HG03139 (cell line): ENCODE measurements around the gene KCNAB1.
A peak's percentile ranks its signal among the peaks of the same experiment; 100 is the strongest.
"Not testable (repeated sequence)": the region's sequence is repeated elsewhere in the genome, so short reads cannot be mapped to it uniquely, and the experiment has no call there.

Experiments
- ATAC-seq: cut with Tn5 transposase; IDR thresholded peaks from one replicate; pipeline ENCODE4 v1.9.1; 2021; ENCODE audit not compliant: unreplicated experiment

The KCNAB1 gene

DNA sequence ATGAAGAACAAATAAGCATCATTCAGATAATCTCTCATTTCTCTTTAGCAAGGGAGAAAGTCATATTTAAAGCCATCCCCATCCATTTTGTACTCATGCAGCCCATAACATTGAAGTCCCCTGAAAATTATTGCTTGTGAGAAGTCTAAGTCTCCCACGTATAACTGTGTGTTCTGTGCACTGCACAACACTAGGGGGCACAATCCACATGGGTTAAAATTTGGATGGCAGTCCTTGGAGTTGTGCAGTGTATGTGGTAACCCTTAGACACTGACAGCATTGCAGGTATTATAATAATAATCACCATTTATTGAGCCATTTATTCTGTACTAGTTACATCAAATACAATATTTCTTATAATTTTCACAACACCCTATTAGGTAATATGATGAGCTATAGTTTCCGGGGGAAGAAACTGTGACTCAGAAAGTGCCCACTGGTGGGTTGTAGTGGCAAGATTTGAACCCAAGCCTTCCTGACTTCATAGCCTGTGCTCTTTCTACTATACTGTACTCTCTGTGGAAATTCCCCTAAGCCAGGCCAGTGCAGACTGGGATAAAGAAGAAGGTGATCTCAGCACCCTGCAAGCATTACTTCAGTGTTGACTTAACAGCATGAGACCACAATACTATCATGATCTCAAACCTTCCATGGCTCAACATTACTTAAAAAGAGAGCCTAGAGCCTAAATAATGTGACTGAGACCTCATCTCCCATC, 15.7 kb downstream of the KCNAB1 start:
- ATAC-seq, result no peak

DNA sequence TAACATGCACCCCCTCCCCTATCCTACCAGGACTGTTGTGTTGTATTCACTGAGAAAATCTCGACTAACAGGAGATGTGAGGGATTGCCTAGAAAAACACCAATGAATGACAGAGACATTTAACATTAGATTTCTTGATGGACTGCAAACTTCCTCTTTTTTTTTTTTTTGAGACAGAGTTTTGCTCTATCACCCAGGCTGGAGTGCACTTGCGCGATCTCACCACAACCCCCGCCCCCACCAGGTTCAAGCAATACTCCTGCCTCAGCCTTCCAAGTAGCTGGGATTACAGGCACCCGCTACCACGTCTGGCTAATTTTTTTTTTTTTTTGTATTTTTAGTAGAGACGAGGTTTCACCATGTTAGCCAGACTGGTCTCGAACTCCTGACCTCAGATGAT, 17.0 kb downstream of the KCNAB1 start:
- not testable (repeated sequence) for ATAC-seq

DNA sequence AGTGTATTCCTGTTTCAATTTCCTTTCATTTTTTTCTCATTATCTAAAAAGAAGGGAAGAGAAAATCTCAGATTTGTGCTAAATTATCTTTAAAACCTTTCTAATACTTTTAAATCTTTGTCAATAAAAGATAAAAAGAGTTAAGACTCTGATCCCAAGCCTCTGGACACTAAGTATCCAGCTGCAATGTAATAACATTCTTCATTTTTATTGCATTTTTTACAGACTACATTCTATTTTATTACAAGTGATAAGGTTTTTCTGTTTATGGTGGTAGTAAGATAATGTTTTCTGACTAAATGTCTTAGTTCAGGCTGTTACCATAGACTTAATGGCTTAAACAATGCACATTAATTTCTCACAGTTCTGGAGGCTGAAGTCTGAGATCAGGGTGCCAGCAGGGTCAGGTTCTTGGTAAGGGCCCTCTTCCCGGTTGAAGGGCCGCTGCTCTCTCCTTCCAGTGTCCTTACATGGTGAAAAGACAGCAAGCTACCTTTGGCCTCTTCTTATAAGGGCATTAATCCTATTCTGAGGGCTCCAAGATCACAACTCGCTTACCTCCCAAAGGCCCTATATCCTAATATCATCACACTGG, 19.7 kb downstream of the KCNAB1 start:
- ATAC-seq, result no peak

DNA sequence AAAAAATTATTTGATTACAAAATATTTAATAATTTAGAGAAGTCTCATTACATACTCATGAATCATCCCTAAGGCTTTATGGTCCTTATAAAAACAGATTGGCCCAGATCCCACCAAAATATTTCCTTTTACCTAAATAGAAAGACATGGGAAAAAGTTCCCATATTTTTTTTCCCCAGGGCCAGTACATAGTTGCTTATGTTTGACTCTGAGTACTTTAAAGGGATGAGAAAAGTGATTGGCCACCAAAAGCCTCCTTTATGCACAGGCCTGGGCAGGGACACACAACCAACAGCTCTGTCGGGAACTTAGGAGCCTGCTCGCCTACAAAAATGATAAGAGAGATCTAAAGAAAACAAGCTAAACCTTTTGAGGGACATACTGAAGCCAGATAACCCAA, 22.3 kb downstream of the KCNAB1 start:
- ATAC-seq, result no peak

DNA sequence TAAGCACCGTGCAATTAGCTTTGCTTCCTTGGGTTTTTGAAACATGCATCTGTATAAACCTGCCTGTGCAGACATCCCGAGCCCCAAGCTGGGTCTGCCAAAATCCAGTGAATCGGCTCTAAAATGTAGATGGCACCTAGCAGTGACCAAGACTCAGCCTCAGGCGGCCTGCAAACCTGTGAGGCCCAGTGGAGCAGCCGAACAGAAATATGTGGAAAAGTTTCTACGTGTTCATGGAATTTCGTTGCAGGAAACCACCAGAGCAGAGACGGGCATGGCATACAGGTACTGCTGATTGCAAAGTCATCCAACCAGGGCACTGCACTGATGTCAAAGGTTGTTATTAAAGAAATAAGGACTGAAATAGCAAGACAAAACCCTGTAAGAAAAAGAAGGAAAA, 22.8 kb downstream of the KCNAB1 start:
- ATAC-seq, result no peak

DNA sequence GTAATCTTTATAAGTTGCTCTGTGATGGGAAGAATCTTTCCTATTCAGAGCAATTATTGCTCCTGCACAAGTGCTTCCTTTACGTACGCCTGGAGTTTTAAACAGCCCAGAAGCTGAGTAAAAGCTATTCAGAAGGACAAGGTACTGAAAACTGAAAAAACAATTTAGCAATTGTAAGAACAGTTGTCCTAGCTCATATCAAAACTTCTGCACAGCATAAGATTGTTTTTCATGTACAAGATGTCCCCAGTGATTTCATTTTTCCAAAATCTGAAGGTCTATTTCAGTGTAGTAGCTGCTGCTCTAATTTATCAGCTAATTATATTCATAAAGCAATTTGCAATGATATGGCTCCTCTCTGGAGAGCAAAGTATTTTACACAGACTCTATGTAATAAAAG, 23.7 kb downstream of the KCNAB1 start:
- no peak for ATAC-seq

DNA sequence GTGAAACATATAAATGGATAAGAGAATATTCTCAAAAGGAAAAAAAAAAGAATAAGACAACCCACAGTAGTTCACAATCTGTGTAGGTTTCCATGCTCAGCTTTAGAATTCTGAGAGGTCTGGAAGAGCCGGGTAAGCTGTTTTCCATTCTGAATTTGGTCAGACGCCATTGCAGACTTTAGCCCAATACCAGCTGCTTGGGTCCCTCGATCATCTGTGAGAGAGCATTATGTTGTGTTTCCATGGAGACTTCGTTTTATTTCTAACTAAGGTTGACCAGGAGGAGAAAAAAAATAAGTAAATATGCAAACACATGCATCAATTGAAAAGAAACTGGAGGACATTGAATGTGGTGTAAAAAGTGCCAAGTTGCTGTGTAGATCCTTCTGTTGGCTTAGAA, 25.5 kb downstream of the KCNAB1 start:
- no peak for ATAC-seq

DNA sequence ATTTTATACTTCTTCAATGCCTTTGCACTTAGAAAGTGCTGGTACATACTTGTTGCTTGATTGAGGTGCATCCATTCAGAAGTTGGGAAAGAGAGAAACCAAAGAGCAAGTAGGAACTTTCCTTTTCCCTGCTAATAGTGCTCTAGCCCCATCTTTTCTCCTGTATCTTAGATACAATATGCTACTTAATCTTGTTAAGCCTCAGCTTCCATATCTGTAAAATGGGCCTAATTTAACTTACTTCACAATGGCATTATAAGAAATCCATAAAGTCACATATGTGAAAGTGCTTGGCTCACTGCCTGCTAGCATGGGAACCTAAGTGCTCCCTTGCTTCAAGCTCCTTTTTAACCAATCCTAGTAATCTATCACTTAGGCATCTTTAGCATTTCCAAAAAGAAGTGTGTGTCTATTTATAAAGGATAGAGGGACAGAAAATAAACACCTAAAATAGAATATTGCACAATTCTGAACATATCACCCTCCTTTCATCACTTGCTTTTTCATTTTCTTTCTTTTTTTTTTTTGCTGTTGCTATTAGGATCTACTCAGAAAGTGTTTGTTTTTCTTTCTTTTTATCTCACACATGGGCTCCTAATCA, 28.1 kb downstream of the KCNAB1 start:
- no peak for ATAC-seq

DNA sequence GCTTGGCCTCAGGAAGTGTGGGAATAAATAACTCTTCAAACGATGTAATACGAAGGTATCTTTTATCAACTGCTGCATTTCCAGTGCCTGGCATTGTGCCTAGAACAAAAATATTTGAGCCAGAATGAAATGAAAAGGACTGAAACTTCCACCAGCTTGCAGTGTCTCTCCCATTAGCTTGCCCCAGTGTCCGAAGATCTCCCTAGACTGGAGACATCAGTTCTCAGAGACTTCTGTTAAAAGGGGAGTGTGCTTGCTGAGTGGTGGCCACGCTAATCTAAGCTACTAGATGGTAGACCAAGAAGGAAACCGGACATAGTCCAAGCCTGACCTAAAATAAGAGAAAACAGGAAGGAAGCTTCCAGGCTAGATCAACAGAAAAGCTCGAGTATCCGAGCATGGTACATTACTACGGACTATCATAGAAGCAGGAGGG, 28.6 kb downstream of the KCNAB1 start:
- ATAC-seq, result no peak

DNA sequence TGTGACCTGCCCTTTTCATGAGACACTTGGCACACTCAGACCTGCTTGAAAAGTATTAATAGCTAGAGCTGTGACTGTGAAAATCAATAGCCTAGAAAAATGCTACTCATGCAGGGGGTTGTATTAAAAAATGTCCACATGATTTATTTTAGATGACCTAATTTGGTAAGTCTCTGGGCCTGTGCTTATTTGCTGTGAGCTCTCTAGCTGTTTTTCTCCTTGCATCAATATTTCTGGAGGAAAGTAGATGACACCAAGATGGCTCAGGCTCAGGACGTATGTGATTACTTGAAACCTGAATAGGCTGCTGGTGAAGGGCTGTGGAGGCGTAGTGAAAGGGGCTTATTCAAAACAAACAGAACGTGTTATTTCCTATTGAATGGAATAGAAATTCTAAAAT, 29.5 kb downstream of the KCNAB1 start:
- no peak for ATAC-seq

DNA sequence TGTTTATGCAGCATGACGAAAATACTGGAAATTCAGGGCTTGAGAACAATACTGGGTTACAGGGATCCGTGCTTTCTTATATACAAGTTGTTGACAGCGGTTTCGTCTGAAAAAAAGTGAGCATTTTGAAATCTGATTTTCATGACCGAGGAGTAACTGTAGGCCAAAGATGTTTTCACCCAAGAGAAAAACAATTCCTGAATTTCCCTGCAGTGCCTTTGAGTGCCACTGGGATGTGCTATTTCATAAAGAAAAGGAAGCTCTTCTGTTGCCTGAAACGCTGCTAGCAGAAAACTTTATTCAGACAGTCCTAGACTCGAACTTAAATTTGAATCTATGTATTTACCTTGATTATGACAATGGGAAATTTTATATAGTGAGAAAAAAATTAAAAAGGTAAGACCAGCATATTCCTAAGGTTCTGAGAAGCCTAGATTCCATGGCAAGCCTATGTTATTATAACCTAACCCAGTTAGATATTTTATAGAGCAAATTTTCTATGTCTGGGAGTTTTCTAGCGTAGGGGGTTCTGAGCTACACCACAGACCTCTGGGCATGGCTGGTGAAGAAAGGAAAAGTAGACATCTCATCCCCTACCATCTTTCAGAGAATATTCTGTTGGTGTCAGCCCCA, 30.2 kb downstream of the KCNAB1 start:
- peak; percentile 47 for ATAC-seq

DNA sequence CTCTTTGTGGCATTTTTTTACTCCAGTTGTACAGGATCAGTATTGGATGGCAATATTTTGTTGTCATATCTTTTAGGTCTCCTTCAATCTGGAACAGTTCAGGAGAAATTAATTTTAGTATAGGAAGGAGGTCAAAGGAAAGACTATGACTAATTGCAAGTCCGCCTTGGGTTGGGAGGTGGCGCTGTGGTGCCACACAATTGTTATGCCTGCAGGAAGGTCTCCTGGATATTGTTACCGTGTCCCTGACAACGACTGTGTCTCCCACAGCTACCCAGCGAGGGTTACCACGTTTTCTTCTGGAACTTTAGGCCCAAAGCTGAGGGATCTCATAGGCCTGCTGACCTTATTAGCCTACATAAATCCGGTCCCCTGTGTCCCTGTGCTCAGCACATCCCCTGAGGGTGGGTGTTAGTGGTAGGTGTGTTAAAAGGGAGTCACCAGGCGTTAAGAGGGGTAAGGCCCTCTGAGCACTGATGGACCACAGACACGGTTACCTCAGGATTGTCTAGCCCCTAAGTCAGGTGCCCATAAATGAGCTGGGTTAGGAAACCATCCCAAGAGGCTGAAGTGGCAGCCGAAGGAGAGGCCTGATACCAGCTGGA, 31.5 kb downstream of the KCNAB1 start:
- no peak for ATAC-seq

DNA sequence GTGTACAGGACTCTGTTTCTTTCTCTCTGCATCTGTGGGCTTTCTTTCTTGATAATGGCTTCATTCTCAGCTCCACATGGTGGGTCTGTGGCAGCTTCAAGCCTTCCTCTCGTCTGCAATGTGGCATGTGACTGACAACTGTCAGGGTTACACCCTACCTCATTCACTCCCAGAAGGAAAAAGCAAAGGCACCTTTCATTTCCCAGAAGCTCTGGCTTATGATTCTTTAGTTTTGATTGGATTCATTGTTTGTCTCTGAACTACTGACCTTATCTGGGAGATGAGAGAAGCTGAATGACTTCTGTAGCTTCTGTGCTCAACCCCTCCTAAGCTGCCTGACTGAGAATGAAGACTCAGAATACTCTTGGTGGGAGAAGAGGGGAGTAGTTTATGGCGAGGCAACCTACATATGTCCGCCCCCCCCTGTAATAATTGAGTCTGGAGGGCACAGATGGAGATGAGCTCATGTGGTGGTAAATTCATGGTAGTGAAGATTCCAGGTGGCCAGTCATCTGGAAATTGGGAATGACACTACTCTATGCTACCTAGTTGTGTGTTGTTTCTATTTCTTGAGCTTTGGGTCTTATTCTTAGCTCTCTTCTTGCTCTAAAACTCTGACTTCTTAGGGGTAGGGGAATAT, 38.4 kb downstream of the KCNAB1 start:
- no peak for ATAC-seq

DNA sequence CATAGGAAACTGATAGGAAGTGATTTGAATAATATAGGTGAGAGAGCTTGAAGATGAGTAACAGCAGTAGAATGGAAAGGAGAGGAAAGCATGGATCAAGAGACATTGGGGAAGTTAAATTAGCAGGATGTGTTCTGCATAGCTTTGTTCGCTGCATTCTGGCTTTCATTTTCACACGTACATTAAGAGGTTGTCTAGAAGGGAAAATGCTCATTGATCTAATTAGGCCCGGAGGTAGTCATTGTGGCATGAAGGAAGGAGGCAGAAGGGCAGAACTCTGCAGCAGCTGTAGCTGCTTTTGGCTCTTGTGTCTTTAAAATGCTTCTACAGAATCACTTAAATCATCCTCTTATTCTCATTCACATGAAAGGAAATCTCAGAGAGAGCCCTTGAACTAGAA, 40.3 kb downstream of the KCNAB1 start:
- ATAC-seq, result no peak

DNA sequence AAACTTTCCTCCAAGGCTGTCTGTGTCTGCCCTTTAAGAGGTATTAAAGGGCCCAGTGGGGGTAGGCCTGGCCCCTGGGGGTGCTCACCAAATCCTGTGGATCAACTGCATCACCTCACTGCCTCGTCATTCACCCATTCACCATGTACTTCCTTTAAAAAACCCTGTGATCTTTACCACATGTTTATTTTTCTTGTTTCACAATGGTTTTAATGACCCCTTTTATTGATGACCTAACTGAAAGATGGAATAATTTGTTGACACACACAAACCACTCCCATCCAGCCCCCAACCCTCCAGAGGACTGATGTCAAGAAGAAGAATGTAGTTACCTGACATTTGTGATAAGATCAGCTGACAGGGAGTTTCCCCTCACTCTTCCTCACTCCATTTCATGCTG, 40.8 kb downstream of the KCNAB1 start:
- no peak for ATAC-seq

DNA sequence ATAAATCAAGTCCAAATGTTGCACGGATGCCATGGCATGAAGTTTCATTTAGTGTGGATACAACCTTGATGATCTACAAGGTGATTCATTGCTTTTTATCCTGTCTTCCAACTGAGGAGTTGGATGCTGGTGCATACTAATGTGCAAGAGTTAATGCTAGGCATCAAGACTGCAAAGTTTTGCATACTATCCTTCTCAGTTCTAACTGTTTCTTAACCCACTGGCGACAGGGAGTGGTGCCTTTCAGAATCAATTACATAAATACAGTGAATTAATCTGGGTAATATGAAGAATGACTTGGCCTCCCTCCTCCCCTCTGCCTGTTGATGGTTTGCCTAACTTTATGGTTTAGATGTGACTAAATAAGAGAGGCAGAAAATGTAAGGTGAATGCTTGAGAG, 43.5 kb downstream of the KCNAB1 start:
- no peak for ATAC-seq

DNA sequence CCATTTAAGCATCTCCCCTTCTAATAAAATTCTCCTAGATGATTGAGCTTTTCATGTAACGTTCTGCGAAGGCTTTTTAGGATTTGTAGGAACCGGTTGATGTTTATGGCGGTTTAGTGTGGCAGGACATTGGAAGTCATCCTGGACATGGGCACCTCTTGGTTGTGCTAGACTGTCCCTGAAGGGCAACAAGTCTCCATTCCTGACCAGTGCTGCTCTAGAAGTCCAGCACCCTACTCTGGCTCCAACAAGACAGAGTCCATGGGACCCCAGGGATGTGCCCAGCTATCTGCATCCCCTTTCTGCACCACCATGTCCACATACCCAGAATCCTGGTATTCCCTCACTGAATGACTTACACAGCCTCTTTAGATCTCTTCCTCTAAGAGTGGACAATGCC, 46.4 kb downstream of the KCNAB1 start:
- ATAC-seq, result no peak

DNA sequence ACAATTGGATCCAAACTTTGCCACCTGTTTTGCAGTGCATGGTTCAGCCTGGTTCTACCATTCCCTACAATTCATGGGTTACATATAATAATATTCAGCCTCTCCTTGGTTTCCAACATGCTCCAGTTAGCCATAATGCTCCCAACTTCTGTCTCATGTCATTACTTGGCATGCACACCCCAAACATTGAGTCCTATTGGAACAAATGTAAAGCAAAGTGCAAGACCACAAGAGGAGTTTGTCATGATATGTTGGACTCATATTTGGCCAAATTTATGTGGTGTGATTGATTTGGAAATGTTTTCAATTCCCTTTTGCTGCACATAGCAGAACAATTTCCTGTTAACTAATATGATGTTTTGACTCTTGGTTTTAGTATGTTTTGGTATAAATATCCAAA, 50.2 kb downstream of the KCNAB1 start:
- ATAC-seq, result no peak

DNA sequence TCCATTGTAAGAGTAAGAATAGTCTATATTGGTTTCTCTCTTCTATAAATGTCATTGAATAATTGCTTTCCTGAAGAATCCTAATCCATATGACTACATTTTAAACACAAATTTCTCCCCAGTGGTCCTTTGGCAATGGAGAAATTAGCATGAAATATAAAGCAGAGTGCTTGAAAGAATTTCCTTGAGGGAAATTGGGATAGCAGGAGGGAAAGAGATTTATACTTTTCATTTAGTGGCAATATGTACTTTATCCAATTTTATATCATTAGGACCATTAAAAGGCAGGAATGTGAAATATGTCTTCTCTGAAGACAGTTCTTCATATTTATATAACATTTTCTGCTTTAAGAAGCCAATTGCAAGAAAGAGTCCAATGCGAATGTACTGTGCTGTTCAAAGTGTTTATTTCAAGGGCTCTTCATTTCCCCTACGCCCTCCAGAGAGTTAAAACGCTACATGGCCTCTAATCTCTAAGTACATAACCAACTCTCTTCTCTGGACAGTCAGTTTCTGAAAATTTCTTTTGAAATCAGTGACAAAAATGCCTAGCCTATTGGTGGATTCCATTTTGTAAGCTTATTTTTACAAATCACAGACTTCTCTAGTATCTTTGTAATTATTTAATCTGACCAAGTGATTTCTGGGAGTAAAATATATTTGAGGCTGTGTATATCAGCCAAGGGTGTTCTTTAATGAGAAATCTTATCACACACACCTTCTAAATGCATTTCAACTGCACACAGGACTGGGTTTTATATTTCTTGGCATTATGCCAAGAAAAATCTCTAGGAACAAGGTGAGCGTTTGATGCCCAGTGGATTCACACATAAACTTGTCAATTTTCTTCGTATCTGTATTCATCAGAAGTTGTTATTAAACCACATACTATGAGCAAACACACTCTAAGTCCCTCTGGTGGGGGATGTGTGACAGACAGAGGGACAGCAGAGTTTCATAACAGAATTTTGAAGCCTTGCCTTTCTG, 51.2 kb downstream of the KCNAB1 start:
- no peak for ATAC-seq

DNA sequence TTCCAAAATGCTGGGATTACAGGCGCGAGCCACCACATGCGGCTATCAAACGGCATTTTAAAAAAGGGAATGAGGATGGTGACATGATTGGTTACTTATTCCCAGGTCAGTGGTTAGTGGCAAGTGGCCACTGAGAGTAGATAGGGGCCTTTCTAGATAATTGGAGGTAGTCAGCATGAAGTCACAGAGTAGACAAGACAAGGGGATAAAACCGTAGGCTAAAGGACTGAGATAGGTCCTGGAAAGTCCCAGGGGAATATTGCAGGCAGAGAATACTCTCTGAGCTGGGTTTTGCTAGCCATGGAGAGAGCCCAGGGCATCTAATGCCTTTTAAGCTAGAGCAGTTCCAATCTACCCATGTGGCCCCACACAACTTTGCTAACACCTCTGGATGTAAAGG, 52.2 kb downstream of the KCNAB1 start:
- no peak for ATAC-seq
